Measurements from ENCODE around the gene FAM53B. TPM values are rescaled to one million over a fixed set of nuclear protein-coding genes. Genes with fewer than 3 reads are reported as not detected.

Gene FAM53B
- total RNA-seq, 4 donors from 2014 or later = 72.7 to 92.1 (median 80.5) TPM

DNA sequence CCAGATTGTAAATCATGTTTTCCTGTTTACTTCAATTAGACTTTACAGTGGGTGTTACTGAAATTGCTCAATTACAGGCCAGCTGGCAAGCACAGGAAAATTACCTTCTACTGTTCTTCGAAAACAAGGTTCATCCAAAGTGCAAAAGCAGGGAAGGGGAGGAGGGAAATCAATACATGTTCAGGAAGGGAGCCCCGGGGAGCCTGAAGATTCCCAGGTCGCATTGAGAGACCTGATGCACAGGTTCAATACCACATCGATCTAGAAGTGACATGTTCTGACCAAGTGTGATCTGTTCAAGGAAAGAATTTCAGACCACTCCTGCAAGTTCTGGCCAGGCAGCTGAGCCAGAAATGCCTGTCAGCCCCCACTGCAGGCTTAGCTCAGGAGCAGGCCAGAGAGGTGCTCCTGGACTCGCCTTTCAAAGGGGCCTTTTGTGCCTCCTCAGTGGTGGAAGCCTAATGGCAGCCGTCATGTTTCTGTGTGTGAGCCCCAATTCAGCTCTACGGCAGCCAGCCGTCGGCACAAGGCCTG lies 35.9 kb downstream of the FAM53B start:
- Histone ChIP-seq H3K9me3 (no peaks in the 10 kb centered on the region), H3K4me3 (no peak overlapping the region), H3K36me3 (peaks cover 0 to 19% (median 0%) of the 10 kb centered on the region in 3 donors), H3K4me1 (peaks cover 10 to 83% (median 44%) of the 10 kb centered on the region in 4 donors), H3K27me3 (no peaks in the 10 kb centered on the region), H3K27ac (peak overlapping the region; percentile 55 to 88 (median 65))
- TF ChIP-seq, protein P1, sequence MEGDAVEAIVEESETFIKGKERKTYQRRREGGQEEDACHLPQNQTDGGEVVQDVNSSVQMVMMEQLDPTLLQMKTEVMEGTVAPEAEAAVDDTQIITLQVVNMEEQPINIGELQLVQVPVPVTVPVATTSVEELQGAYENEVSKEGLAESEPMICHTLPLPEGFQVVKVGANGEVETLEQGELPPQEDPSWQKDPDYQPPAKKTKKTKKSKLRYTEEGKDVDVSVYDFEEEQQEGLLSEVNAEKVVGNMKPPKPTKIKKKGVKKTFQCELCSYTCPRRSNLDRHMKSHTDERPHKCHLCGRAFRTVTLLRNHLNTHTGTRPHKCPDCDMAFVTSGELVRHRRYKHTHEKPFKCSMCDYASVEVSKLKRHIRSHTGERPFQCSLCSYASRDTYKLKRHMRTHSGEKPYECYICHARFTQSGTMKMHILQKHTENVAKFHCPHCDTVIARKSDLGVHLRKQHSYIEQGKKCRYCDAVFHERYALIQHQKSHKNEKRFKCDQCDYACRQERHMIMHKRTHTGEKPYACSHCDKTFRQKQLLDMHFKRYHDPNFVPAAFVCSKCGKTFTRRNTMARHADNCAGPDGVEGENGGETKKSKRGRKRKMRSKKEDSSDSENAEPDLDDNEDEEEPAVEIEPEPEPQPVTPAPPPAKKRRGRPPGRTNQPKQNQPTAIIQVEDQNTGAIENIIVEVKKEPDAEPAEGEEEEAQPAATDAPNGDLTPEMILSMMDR (IDR thresholded peaks at IDR 0.05) = peak in 1 of 6 experiments; percentile 8
- TF ChIP-seq POLR2A (IDR thresholded peaks at IDR 0.05) = no peak
- peak in 1 of 3 donors; percentile 50 for DNase-seq

DNA sequence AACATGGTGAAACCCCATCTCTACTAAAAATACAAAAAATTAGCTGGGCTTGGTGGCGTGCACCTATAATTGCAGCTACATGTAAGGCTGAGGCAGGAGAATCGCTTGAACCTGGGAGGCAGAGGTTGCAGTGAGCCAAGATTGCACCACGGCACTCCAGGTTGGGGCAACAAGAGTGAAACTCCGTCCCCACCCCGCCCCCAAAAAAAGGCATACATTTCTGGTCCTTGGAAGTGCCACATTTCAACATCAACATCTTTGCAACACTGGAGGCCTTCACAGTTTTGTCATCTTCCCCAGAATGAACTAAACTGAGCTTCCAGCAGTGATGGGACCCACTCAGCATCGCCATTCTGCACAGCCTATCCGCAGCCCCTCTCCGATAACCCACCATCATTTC lies 36.6 kb downstream of the FAM53B start:
- TF ChIP-seq, protein P1 (IDR thresholded peaks at IDR 0.05) = no peak
- TF ChIP-seq POLR2A (IDR thresholded peaks at IDR 0.05) = no peak
- H3K36me3 ChIP-seq = peaks cover 0 to 19% (median 0%) of the 10 kb centered on the region in 3 donors
- peak overlapping the region in 2 of 4 donors; percentile 72 to 88 for H3K27ac ChIP-seq
- H3K9me3 ChIP-seq = no peaks in the 10 kb centered on the region
- H3K4me1 ChIP-seq = peaks cover 10 to 84% (median 51%) of the 10 kb centered on the region in 4 donors
- H3K4me3 ChIP-seq = no peak overlapping the region
- no peaks in the 10 kb centered on the region for H3K27me3 ChIP-seq
- peak in 1 of 3 donors; percentile 18 for DNase-seq

DNA sequence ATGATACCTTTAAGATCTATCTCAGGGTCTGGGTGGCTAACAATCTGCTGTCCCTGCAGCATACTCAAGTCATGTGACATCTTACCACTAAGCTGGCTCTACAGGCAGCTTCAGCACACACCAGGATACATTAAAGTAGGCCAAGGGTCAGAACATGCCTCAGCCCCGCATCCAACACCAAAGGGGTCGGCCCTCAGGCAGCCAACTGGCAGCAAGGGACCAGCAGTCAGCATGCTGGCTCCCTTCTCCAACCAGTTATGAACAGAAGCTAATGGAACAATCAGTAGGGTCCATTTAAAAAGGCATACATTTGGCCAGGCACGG lies 37.1 kb downstream of the FAM53B start:
- DNase-seq = peak in 1 of 3 donors; percentile 46
- Histone ChIP-seq H3K9me3 (no peaks in the 10 kb centered on the region), H3K27me3 (no peaks in the 10 kb centered on the region), H3K36me3 (peaks cover 0 to 19% (median 0%) of the 10 kb centered on the region in 3 donors), H3K4me3 (no peak overlapping the region), H3K4me1 (peaks cover 10 to 89% (median 55%) of the 10 kb centered on the region in 4 donors), H3K27ac (peak overlapping the region in 3 of 4 donors; percentile 72 to 88 (median 79))
- TF ChIP-seq, protein P1 (IDR thresholded peaks at IDR 0.05) = no peak
- no peak for TF ChIP-seq POLR2A (IDR thresholded peaks at IDR 0.05)

DNA sequence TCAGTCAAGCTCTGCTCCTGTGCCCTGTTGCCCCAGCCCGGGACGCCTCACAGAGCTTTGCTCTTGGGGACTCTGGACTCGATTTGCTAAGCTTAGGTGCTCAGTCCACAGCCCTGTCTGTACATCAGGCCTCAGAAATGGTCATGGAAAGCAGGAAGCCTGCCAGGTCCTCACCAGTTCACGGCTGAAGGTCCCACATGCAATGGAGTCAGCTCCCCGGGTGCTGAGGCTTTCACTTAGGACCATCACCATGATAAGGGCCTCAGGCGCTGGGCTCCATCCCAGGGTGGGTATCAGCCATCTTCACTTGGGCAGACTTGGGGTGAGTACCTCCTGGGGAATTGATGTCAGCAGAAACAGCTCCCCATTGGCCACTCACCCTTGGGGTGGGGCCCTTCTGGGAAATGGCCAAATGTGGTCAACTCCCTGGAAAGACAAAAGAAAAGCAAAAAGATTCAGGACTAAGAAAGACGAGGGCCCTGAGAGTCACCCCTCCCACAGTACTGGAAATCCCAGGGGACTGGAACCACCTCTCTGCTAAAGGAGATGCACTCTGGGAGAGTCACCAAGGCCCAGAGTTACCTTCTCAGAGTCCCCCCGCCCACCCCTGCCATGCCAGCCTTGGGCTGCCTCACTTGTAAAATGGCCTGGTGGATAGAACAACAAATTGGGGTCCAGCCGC lies 37.6 kb downstream of the FAM53B start:
- H3K27me3 ChIP-seq = no peaks in the 10 kb centered on the region
- peak overlapping the region; percentile 18 to 88 (median 76) for H3K27ac ChIP-seq
- H3K4me3 ChIP-seq = no peak overlapping the region
- TF ChIP-seq, protein P1 (IDR thresholded peaks at IDR 0.05) = no peak
- no peak for TF ChIP-seq POLR2A (IDR thresholded peaks at IDR 0.05)
- peaks cover 0 to 19% (median 0%) of the 10 kb centered on the region in 3 donors for H3K36me3 ChIP-seq
- peak in 1 of 3 donors; percentile 51 for DNase-seq
- no peaks in the 10 kb centered on the region for H3K9me3 ChIP-seq
- H3K4me1 ChIP-seq = peaks cover 11 to 94% (median 60%) of the 10 kb centered on the region in 4 donors

DNA sequence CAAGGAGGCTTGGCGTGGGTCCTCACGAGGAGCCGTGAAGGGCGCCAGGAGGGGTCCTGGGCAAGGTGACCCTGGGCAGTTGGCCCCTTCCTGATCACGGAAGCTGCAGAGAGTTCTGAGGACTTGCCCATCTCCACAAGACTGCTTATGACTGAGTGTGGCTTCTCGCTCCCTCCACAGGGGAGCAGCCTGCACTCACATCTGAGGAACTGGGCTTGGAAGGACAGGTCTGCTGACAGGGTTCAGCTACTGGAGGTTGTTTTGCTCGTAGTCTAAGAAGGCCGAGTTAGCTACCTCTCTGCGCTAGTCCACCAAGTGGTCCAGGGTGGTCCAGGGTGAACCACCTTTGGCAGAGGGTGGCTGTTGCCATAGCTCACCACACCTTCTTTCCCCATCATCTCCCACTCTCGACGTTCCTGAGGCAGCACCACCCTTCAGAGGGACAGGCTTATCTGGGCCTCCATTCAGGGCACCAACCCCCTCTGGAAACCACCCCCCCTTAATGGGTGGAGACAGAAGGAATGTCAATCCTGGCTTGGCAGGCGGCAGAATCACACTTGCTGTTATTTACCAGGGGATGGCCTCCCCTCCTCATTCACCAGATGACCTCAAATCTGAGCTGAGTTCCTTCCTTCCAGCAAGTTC lies 38.2 kb downstream of the FAM53B start:
- no peak for TF ChIP-seq POLR2A (IDR thresholded peaks at IDR 0.05)
- TF ChIP-seq, protein P1 (IDR thresholded peaks at IDR 0.05) = peak in 2 of 6 experiments; percentile 10 to 23
- Histone ChIP-seq H3K27ac (peak overlapping the region; percentile 18 to 88 (median 76)), H3K4me1 (peaks cover 13 to 100% (median 67%) of the 10 kb centered on the region in 4 donors), H3K27me3 (no peaks in the 10 kb centered on the region), H3K36me3 (peaks cover 0 to 19% (median 0%) of the 10 kb centered on the region in 3 donors), H3K9me3 (no peaks in the 10 kb centered on the region), H3K4me3 (no peak overlapping the region)
- peak in 1 of 3 donors; percentile 47 for DNase-seq

Data from Peyer's patch (tissue), 4 donors.